ENCODE results near the gene DET1.

GRCh38 chr15:88543065-88543776, 3.3 kb downstream of the DET1 start:
- TF ChIP-seq CTCF (IDR thresholded peaks at IDR 0.05; ENCODE audit: low read depth, low read length, poor library complexity, severe bottlenecking) (no peak), EZH2phosphoT487 (IDR thresholded peaks at IDR 0.05; ENCODE audit: borderline replicate concordance, low read length) (no peak)
